KMS-11 (cell line): ENCODE data around the gene ERI2.

ENCODE experiments used
- H2AFZ ChIP-seq: fragments of 200-600 bp; sonication (generic); 2 replicates; pipeline ENCODE4 v1.6.1; 2016; ENCODE audit warnings: antibody characterized with exemption, mixed run types, low read depth
- H3K27ac ChIP-seq: fragments of 200-600 bp; sonication (generic); 2 replicates; pipeline ENCODE4 v1.6.1; 2016; ENCODE audit warnings: mild to moderate bottlenecking, mixed run types
- H3K27me3 ChIP-seq: fragments of 200-600 bp; sonication (generic); 2 replicates; pipeline ENCODE4 v1.6.1; 2017; ENCODE audit warnings: mild to moderate bottlenecking, low read depth, mixed run types, moderate library complexity; ENCODE audit not compliant: insufficient read depth
- H3K36me3 ChIP-seq: fragments of 200-600 bp; sonication (generic); 2 replicates; pipeline ENCODE4 v1.6.1; 2017; ENCODE audit warnings: mild to moderate bottlenecking, mixed run types; ENCODE audit not compliant: insufficient read depth
- H3K4me1 ChIP-seq: fragments of 200-600 bp; sonication (generic); 2 replicates; pipeline ENCODE4 v1.6.1; 2016; ENCODE audit warnings: mild to moderate bottlenecking, low read depth, mixed run types; ENCODE audit not compliant: poor library complexity, severe bottlenecking
- H3K4me2 ChIP-seq: fragments of 200-600 bp; sonication (generic); 2 replicates; pipeline ENCODE4 v1.7.0; 2016; ENCODE audit warnings: mild to moderate bottlenecking, mixed run types
- H3K4me3 ChIP-seq: fragments of 200-600 bp; sonication (generic); IDR thresholded peaks from 2 replicates; pipeline ENCODE4 v1.6.1; 2017; ENCODE audit warnings: low read depth, low read length, mixed read lengths; ENCODE audit not compliant: insufficient read depth
- H3K79me2 ChIP-seq: fragments of 200-600 bp; sonication (generic); 2 replicates; pipeline ENCODE4 v1.6.1; 2016; ENCODE audit warnings: low read depth, mixed run types; ENCODE audit not compliant: insufficient read depth
- H3K9ac ChIP-seq: fragments of 200-600 bp; sonication (generic); 2 replicates; pipeline ENCODE4 v1.6.1; 2016; ENCODE audit warnings: mild to moderate bottlenecking, mixed run types
- H4K20me1 ChIP-seq: fragments of 200-600 bp; sonication (generic); 2 replicates; pipeline ENCODE4 v1.6.1; 2016; ENCODE audit warnings: mild to moderate bottlenecking, mixed run types; ENCODE audit not compliant: insufficient read depth
- CTCF ChIP-seq: fragments of 200-600 bp; sonication (generic); conservative IDR thresholded peaks from 2 replicates; pipeline ENCODE4 v1.6.1; 2017; ENCODE audit warnings: low read depth, mild to moderate bottlenecking, antibody characterized with exemption, low read length, moderate library complexity, mixed read lengths

ERI2 gene

GRCh38 chr16:20818929-20819585, 12.8 kb upstream of the ERI2 start:
- H4K20me1 ChIP-seq: no peaks in the 10 kb centered on the region; the same call in 1 of the 2 replicates
- no peak overlapping the region for H3K27ac ChIP-seq
- H3K4me1 ChIP-seq: no peaks in the 10 kb centered on the region
- no peak for TF ChIP-seq CTCF
- no peak overlapping the region for H3K9ac ChIP-seq
- no peaks in the 10 kb centered on the region for H3K79me2 ChIP-seq
- H3K4me3 ChIP-seq: no peak overlapping the region
- H3K4me2 ChIP-seq: no peak overlapping the region
- no peaks in the 10 kb centered on the region for H3K36me3 ChIP-seq
- no peak overlapping the region for H2AFZ ChIP-seq
- no peaks in the 10 kb centered on the region for H3K27me3 ChIP-seq

GRCh38 chr16:20814784-20815183, 8.5 kb upstream of the ERI2 start:
- Histone ChIP-seq H3K36me3 (no peaks in the 10 kb centered on the region), H3K4me3 (no peak overlapping the region), H4K20me1 (no peaks in the 10 kb centered on the region), H3K27ac (no peak overlapping the region), H2AFZ (no peak overlapping the region), H3K9ac (no peak overlapping the region), H3K4me1 (no peaks in the 10 kb centered on the region), H3K79me2 (no peaks in the 10 kb centered on the region), H3K27me3 (no peaks in the 10 kb centered on the region), H3K4me2 (no peak overlapping the region)
- no peak for TF ChIP-seq CTCF

- no peaks in the 10 kb centered on the region; the same call in 1 of the 2 replicates for H3K79me2 ChIP-seq
- H3K4me3 ChIP-seq: no peak overlapping the region
- no peak overlapping the region for H3K27ac ChIP-seq
- no peaks in the 10 kb centered on the region for H3K27me3 ChIP-seq
- peaks cover 8% of the 10 kb centered on the region for H3K4me1 ChIP-seq
- H3K36me3 ChIP-seq: no peaks in the 10 kb centered on the region
- H3K4me2 ChIP-seq: no peak overlapping the region
- no peak overlapping the region for H2AFZ ChIP-seq
- no peak overlapping the region for H3K9ac ChIP-seq
- TF ChIP-seq CTCF: no peak
- H4K20me1 ChIP-seq: no peaks in the 10 kb centered on the region
These were observed 6.2 kb upstream of the ERI2 start for GRCh38 chr16:20812510-20812909.

GRCh38 chr16:20811889-20812439, 5.7 kb upstream of the ERI2 start:
- Histone ChIP-seq H3K27ac (no peak overlapping the region), H3K79me2 (no peaks in the 10 kb centered on the region; the same call in 1 of the 2 replicates), H3K4me1 (peaks cover 8% of the 10 kb centered on the region), H4K20me1 (no peaks in the 10 kb centered on the region), H3K27me3 (no peaks in the 10 kb centered on the region), H3K9ac (no peak overlapping the region), H3K4me3 (no peak overlapping the region), H3K4me2 (no peak overlapping the region), H3K36me3 (no peaks in the 10 kb centered on the region), H2AFZ (no peak overlapping the region)
- no peak for TF ChIP-seq CTCF
